ENCODE results near the gene RFT1.

The RFT1 gene

GRCh38 chr3:53046171-53047170 lies 83.8 kb downstream of the RFT1 start:
- TF ChIP-seq ZNF274 (IDR thresholded peaks at IDR 0.05; ENCODE audit: low read depth, low read length), result no peak
- H3K4me3 ChIP-seq (ENCODE audit: low read length), result peak overlapping the region; percentile 89

- peak within 1 kb of the TSS; percentile 89 for H3K4me3 ChIP-seq (ENCODE audit: low read length)
- no peak for TF ChIP-seq ZNF274 (IDR thresholded peaks at IDR 0.05; ENCODE audit: low read depth, low read length)
Measured at GRCh38 chr3:53045518-53046170, 84.6 kb downstream of the RFT1 start, which contains the start of gene SFMBT1. SFMBT1 (minus strand) TSS chr3:53046073; CDS start chr3:52969128, 76,945 bp downstream.

- H3K4me3 ChIP-seq (ENCODE audit: low read length), result peak overlapping the region; percentile 67
- TF ChIP-seq ZNF274 (IDR thresholded peaks at IDR 0.05; ENCODE audit: low read depth, low read length), result no peak
Measured at GRCh38 chr3:53044711-53045517, 85.3 kb downstream of the RFT1 start.

- H3K4me3 ChIP-seq (ENCODE audit: low read length), result peak overlapping the region; percentile 67
- TF ChIP-seq ZNF274 (IDR thresholded peaks at IDR 0.05; ENCODE audit: low read depth, low read length), result no peak
Measured at GRCh38 chr3:53044371-53044710, 85.9 kb downstream of the RFT1 start.

- no peak for TF ChIP-seq ZNF274 (IDR thresholded peaks at IDR 0.05; ENCODE audit: low read depth, low read length)
- no peak overlapping the region for H3K4me3 ChIP-seq (ENCODE audit: low read length)
Measured at GRCh38 chr3:53043738-53044137, 86.5 kb downstream of the RFT1 start.

GRCh38 chr3:53042651-53043050 lies 87.6 kb downstream of the RFT1 start:
- no peak for TF ChIP-seq ZNF274 (IDR thresholded peaks at IDR 0.05; ENCODE audit: low read depth, low read length)
- H3K4me3 ChIP-seq (ENCODE audit: low read length), result no peak overlapping the region

- TF ChIP-seq ZNF274 (IDR thresholded peaks at IDR 0.05; ENCODE audit: low read depth, low read length), result no peak
- no peak overlapping the region for H3K4me3 ChIP-seq (ENCODE audit: low read length)
Measured at GRCh38 chr3:53040351-53040820, 89.8 kb downstream of the RFT1 start.

GRCh38 chr3:53039376-53039752 lies 90.9 kb downstream of the RFT1 start:
- H3K4me3 ChIP-seq (ENCODE audit: low read length), result no peak overlapping the region
- TF ChIP-seq ZNF274 (IDR thresholded peaks at IDR 0.05; ENCODE audit: low read depth, low read length), result no peak

GRCh38 chr3:53038679-53039375 lies 91.4 kb downstream of the RFT1 start:
- H3K4me3 ChIP-seq (ENCODE audit: low read length), result no peak overlapping the region
- no peak for TF ChIP-seq ZNF274 (IDR thresholded peaks at IDR 0.05; ENCODE audit: low read depth, low read length)
